PC-3 (cell line): ENCODE results near the gene JUNB.

Source experiments
- EZH2 ChIP-seq: fragments of 300-600 bp; sonication (generic); IDR thresholded peaks from one replicate; pipeline ENCODE4 v1.6.1; 2017; ENCODE audit warnings: antibody characterized with exemption, mild to moderate bottlenecking, low read length; ENCODE audit not compliant: unreplicated experiment
- TF ChIP-seq, protein P1 (sequence below): fragments of 300-600 bp; sonication (generic); conservative IDR thresholded peaks from 2 replicates; pipeline ENCODE4 v1.5.1; 2017; ENCODE audit warnings: antibody characterized with exemption, low read depth, mild to moderate bottlenecking, low read length

DNA sequence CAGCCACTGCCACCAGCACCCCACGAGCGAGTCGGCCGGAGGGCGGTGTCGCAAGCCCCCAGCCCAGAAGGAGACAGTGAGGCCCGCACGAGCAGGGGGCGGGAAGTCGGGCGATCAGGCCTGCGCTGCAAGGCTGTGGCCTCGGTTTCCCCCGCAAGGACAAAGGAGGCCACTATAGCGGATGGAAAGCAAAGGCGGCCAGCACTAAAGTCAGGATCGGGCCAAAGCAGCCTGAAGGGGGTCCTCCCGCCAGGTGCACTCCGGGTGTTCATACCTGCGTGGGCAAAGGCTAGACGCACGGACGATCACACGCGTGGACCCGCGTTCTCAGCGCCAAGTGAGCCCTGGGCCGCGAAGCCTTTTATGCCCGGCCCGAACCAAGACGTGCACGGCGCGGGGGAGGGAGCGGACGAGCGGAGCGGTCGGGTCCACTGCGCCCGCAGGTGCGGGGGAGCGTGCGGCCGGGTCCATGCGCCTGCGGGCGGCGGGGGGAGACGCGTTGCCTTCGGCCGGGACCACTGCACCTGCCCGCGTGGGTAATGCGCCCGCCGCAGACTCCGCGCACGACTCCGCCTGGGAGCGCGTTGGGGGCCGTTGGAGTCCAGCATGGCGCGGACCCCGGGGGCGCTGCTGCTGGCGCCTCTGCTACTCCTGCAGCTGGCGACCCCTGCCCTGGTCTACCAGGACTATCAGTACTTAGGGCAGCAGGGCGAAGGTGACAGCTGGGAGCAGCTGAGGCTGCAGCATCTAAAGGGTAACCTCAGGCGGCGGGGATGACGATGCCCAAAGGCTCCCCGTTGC, 10.4 kb downstream of the JUNB start, which contains the start of the genes PRDX2 and THSD8:
- TF ChIP-seq, protein P1, sequence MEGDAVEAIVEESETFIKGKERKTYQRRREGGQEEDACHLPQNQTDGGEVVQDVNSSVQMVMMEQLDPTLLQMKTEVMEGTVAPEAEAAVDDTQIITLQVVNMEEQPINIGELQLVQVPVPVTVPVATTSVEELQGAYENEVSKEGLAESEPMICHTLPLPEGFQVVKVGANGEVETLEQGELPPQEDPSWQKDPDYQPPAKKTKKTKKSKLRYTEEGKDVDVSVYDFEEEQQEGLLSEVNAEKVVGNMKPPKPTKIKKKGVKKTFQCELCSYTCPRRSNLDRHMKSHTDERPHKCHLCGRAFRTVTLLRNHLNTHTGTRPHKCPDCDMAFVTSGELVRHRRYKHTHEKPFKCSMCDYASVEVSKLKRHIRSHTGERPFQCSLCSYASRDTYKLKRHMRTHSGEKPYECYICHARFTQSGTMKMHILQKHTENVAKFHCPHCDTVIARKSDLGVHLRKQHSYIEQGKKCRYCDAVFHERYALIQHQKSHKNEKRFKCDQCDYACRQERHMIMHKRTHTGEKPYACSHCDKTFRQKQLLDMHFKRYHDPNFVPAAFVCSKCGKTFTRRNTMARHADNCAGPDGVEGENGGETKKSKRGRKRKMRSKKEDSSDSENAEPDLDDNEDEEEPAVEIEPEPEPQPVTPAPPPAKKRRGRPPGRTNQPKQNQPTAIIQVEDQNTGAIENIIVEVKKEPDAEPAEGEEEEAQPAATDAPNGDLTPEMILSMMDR, result no peak
- TF ChIP-seq EZH2, result no peak
